OCI-LY3 (cell line): ENCODE data around the gene QRSL1.

ENCODE experiments used
- H2AFZ ChIP-seq: fragments of 200-600, 300-600 bp; shearing (Covaris generic); 2 replicates; pipeline ENCODE4 v1.6.0; 2014; ENCODE audit warnings: antibody characterized with exemption, low read depth, low read length
- H3K27ac ChIP-seq: fragments of 200-600, 300-600 bp; sonication (generic); 2 replicates; pipeline ENCODE4 v1.5.1; 2014; ENCODE audit warnings: mild to moderate bottlenecking, low read length, moderate library complexity, mixed read lengths
- H3K27me3 ChIP-seq: fragments of 200-600, 300-600 bp; sonication (generic); 2 replicates; pipeline ENCODE4 v1.6.1; 2014; ENCODE audit warnings: low read depth, low read length, mixed read lengths
- H3K36me3 ChIP-seq: fragments of 200-600, 300-600 bp; sonication (generic); replicated peaks from 2 replicates; pipeline ENCODE3; 2014; ENCODE audit warnings: low read depth, low read length, mixed read lengths
- H3K4me1 ChIP-seq: fragments of 300-600, 200-600 bp; sonication (generic); 2 replicates; pipeline ENCODE4 v1.6.1; 2014; ENCODE audit warnings: low read length, mixed read lengths
- H3K4me2 ChIP-seq: fragments of 200-600, 300-600 bp; sonication (generic); 2 replicates; pipeline ENCODE4 v1.6.1; 2014; ENCODE audit warnings: low read length, mixed read lengths
- H3K4me3 ChIP-seq: fragments of 300-600, 200-600 bp; sonication (generic); 2 replicates; pipeline ENCODE4 v1.5.1; 2014; ENCODE audit warnings: antibody characterized with exemption, mild to moderate bottlenecking, low read length, moderate library complexity
- H3K79me2 ChIP-seq: fragments of 300-600, 200-600 bp; shearing (Covaris generic); 2 replicates; pipeline ENCODE4 v1.6.1; 2014; ENCODE audit warnings: mild to moderate bottlenecking, low read length, mixed read lengths
- H3K9ac ChIP-seq: fragments of 300-600, 200-600 bp; shearing (Covaris generic); 2 replicates; pipeline ENCODE4 v1.6.0; 2014; ENCODE audit warnings: mild to moderate bottlenecking, low read length, moderate library complexity
- H3K9me3 ChIP-seq: fragments of 200-600, 300-600 bp; shearing (Covaris generic); 2 replicates; pipeline ENCODE4 v1.6.1; 2014; ENCODE audit warnings: low read length, mixed read lengths; ENCODE audit not compliant: insufficient read depth
- H4K20me1 ChIP-seq: fragments of 200-600, 300-600 bp; sonication (generic); 2 replicates; pipeline ENCODE4 v1.6.1; 2016; ENCODE audit warnings: low read length, mixed read lengths; ENCODE audit not compliant: insufficient read depth
- CTCF ChIP-seq: fragments of 200-600, 300-600 bp; sonication (generic); IDR thresholded peaks from 2 replicates; pipeline ENCODE4 v1.5.1; 2014; ENCODE audit warnings: antibody characterized with exemption, low read length, low read depth
- EZH2phosphoT487 ChIP-seq: fragments of 200-600 bp; shearing (Covaris generic); IDR thresholded peaks from 2 replicates; pipeline ENCODE4 v1.6.1; 2018; ENCODE audit warnings: antibody characterized with exemption, mixed run types, low read depth

Gene QRSL1

DNA sequence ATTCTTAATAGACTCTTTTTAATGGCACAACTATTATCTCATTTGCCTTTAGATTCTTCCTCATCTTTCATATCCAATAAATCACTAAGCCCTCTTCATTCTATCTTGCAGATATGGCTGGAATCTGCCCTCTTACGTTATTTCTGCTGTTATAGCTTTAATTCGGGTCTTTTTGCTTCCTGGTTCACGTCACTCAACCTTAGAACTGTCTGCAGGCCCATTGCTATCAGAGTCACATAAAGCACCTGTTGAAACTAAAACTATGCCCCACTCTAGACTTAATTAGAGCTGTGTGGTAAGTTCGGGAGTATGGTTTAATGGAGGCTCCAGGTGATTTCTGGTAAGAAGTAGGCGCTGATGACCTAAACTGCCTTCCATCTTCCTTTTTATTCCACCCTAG is 988 bp downstream of the QRSL1 start:
- Histone ChIP-seq H3K4me3 (peak overlapping the region; percentile 96), H3K36me3 (peaks cover 18% of the 10 kb centered on the region), H3K9ac (peak overlapping the region; percentile 95), H3K27ac (peak overlapping the region; percentile 100), H3K9me3 (no peaks in the 10 kb centered on the region), H2AFZ (no peak overlapping the region), H3K4me1 (peaks cover 70% of the 10 kb centered on the region), H4K20me1 (no peaks in the 10 kb centered on the region), H3K4me2 (peak overlapping the region; percentile 99), H3K79me2 (peaks cover 78% of the 10 kb centered on the region), H3K27me3 (no peaks in the 10 kb centered on the region)
- TF ChIP-seq CTCF: no peak
- no peak for TF ChIP-seq EZH2phosphoT487

DNA sequence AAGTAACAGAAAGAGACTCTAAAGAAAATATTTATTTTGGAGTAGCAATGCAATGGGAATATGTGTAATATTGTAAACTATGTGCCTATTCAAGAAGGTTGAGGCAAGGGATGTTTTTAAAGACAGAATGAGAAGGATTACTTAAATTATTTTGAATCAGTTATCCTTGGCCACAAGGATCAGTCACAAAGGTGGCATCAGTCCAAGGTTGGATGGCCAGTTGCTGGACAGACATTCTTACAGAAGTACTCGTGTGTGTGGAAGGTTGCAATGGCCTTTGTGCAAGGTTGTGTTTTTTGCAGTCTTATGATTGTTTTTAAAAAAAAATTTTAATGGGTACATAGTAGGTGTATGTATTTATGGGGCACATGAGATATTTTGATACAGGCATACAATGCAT is 2.0 kb downstream of the QRSL1 start:
- Histone ChIP-seq H3K4me2 (peak overlapping the region; percentile 55), H3K4me3 (peak overlapping the region; percentile 63), H3K27me3 (no peaks in the 10 kb centered on the region), H2AFZ (no peak overlapping the region), H3K27ac (peak overlapping the region; percentile 100), H3K9me3 (no peaks in the 10 kb centered on the region), H3K4me1 (peaks cover 73% of the 10 kb centered on the region), H3K36me3 (peaks cover 23% of the 10 kb centered on the region), H3K79me2 (peaks cover 82% of the 10 kb centered on the region), H3K9ac (peak overlapping the region; percentile 48), H4K20me1 (no peaks in the 10 kb centered on the region)
- TF ChIP-seq CTCF: no peak
- no peak for TF ChIP-seq EZH2phosphoT487

- peaks cover 33% of the 10 kb centered on the region for H3K36me3 ChIP-seq
- no peak overlapping the region for H3K4me2 ChIP-seq
- H2AFZ ChIP-seq: no peak overlapping the region
- TF ChIP-seq EZH2phosphoT487 (no peak), CTCF (no peak)
- H4K20me1 ChIP-seq: no peaks in the 10 kb centered on the region
- H3K27ac ChIP-seq: peak overlapping the region; percentile 99
- H3K4me1 ChIP-seq: peaks cover 81% of the 10 kb centered on the region
- H3K4me3 ChIP-seq: no peak overlapping the region
- H3K27me3 ChIP-seq: no peaks in the 10 kb centered on the region
- peaks cover 90% of the 10 kb centered on the region for H3K79me2 ChIP-seq
- H3K9ac ChIP-seq: no peak overlapping the region
- H3K9me3 ChIP-seq: no peaks in the 10 kb centered on the region
These were observed 5.2 kb downstream of the QRSL1 start for GRCh38 chr6:106634565-106634964.

DNA sequence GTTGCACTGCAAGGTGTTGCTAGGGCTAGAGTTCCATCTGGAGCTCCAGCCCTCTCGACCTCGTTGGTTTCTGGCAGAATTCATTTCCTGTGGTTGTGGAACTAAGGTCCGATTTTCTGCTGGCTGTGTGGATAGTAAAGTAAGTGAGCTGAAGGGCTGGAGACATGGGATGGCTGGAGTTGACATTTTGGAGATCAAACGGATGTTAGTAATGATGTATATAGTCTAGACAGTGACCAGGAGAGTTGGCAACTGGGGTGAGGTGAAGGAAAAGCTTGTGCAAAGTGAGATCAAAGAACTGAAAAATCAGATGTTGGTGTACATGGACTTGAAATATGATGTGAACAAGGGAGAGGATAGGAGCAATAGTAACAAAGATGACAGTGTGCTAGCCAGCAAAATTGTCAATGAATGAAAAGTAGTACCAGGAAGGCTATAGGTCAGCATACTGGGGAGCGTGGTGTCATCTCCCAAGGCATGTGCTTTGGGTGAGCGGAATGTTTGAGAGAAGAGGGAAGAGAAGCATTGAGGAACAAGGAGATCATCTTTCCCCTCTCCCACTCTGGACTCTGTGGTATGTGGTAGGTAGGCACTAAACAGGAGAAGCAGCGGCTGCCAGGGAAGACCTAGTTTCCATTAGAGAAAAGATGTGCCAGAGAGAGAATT is 7.8 kb downstream of the QRSL1 start:
- Histone ChIP-seq H4K20me1 (no peaks in the 10 kb centered on the region), H3K4me3 (peak overlapping the region; percentile 62), H3K36me3 (peaks cover 41% of the 10 kb centered on the region), H2AFZ (no peak overlapping the region), H3K4me2 (peak overlapping the region; percentile 86), H3K27ac (peak overlapping the region; percentile 99), H3K27me3 (no peaks in the 10 kb centered on the region), H3K79me2 (peaks cover 78% of the 10 kb centered on the region), H3K9me3 (no peaks in the 10 kb centered on the region), H3K9ac (peak overlapping the region; percentile 87), H3K4me1 (peaks cover 80% of the 10 kb centered on the region)
- TF ChIP-seq EZH2phosphoT487: no peak
- no peak for TF ChIP-seq CTCF
